Body of pancreas (tissue), 4 donors: ENCODE results near the gene NPAS2. TPM values are rescaled to one million over a fixed set of nuclear protein-coding genes. Genes with fewer than 3 reads are reported as not detected.

Experiments
- ATAC-seq: fragments of 150-250 bp; one replicate; pipeline ENCODE4 v1.9.1; 2016
- DNase-seq, 4 donors: peaks; one replicate each; pipeline ENCODE4 v3.0.0-alpha.2; 2019
- H3K27ac ChIP-seq, 4 donors: fragments of 200-600 bp; sonication (generic); 1 replicate in 3 of 4; 2 replicates in 1 of 4; pipeline versions ENCODE4 v1.5.1 to v1.6.1; 2016 to 2019; ENCODE audit warnings: mild to moderate bottlenecking in 1 of 4, mixed read lengths in 1 of 4, moderate library complexity in 1 of 4
- H3K27me3 ChIP-seq, 2 donors: fragments of 200-600 bp; sonication (generic); one replicate each; pipeline ENCODE4 v1.6.0; 2016; ENCODE audit warnings: mild to moderate bottlenecking in 1 of 2
- H3K36me3 ChIP-seq, 2 donors: fragments of 200-600 bp; sonication (generic); replicated peaks in 1 of 2; 2 replicates each; pipeline ENCODE4 v1.5.1; 2016; ENCODE audit warnings: low read depth in 2 of 2; ENCODE audit not compliant: insufficient read depth in 1 of 2
- H3K4me1 ChIP-seq: fragments of 200-600 bp; sonication (generic); one replicate; pipeline ENCODE4 v1.6.0; 2016
- H3K4me3 ChIP-seq, 2 donors: fragments of 200-600 bp; sonication (generic); 1 replicate in 1 of 2; 2 replicates in 1 of 2; pipeline ENCODE4 v1.5.1; 2016 to 2019
- H3K9me3 ChIP-seq, 3 donors: fragments of 200-600 bp; sonication (generic); 1 replicate in 2 of 3; 2 replicates in 1 of 3; pipeline ENCODE4 v1.5.1; 2016
- CTCF ChIP-seq, 7 experiments: fragments of 450-650 bp in 4 of 7; fragments of 200-600 bp in 3 of 7; sonication (generic) in 3 of 7; IDR thresholded peaks; one replicate each; pipeline ENCODE4 v1.5.1; 2016 to 2019; ENCODE audit warnings: antibody characterized with exemption in 7 of 7
- POLR2A ChIP-seq, 3 donors: fragments of 450-650 bp; IDR thresholded peaks; one replicate each; pipeline ENCODE4 v1.6.1; 2016; ENCODE audit warnings: antibody characterized with exemption in 3 of 3, mild to moderate bottlenecking in 2 of 3
- WGBS, 2 donors: methylation state at CpG; one replicate each; pipeline ENCODE4 v1.1.5; 2017; 5-methylcytosine and 5-hydroxymethylcytosine counted together
- intact Hi-C: fragments of 100-400 bp; cut with DNase I; formaldehyde crosslinking; loops from one replicate; pipeline ENCODE4 v1.15.1; 2023
- total RNA-seq, 2 donors: library from RNA; depleted of rRNA; stranded (reverse); fragments of >200 nt; gene quantifications; one replicate each; pipeline ENCODE4 v1.1.0, GENCODE V29; 2016

The NPAS2 gene
- total RNA-seq, 2 donors from 2014 or later: 32.7 to 51.7 TPM

DNA sequence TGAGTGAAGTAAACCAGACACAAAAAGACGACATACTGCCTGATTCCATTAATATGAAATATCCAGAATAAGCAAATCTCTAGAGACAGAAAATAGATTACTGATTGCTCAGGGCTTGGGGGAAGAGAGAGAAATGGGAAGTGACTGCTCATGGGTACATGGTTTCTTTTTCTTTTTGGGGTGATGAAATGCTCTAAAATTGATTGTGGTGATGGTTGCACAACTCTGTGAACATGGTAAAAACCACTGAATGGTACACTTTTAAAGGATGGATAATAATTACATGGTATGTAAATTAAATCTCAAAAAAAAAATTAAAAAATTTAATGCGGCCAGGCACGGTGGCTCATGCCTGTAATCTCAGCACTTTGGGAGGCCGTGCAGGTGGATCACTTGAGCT lies 221.5 kb downstream of the NPAS2 start:
- Histone ChIP-seq H3K9me3 (no peaks in the 10 kb centered on the region), H3K27me3 (no peaks in the 10 kb centered on the region), H3K4me1 (no peaks in the 10 kb centered on the region), H3K36me3 (peaks cover 0 to 9% of the 10 kb centered on the region in 2 donors), H3K4me3 (no peak overlapping the region), H3K27ac (no peak overlapping the region)
- TF ChIP-seq POLR2A (IDR thresholded peaks at IDR 0.05) (no peak), CTCF (IDR thresholded peaks at IDR 0.05) (no peak)
- intact Hi-C loops: no loop called here
- DNase-seq (no peak), ATAC-seq (no peak)
- WGBS, 2 donors: 77 to 83% methylated on average over 4 of the region's 4 CpGs

- intact Hi-C loops: no loop called here
- Histone ChIP-seq H3K4me1 (peaks cover 12% of the 10 kb centered on the region), H3K36me3 (peaks cover 0 to 7% of the 10 kb centered on the region in 2 donors), H3K4me3 (no peak overlapping the region), H3K27ac (no peak overlapping the region), H3K27me3 (no peaks in the 10 kb centered on the region), H3K9me3 (no peaks in the 10 kb centered on the region)
- ATAC-seq (no peak), DNase-seq (peak in 1 of 4 donors; percentile 3)
- no peak for TF ChIP-seq CTCF (IDR thresholded peaks at IDR 0.05)
- no peak for TF ChIP-seq POLR2A (IDR thresholded peaks at IDR 0.05)
- WGBS, 2 donors: 96 to 97% methylated on average over 4 to 10 of the region's 10 CpGs
Measured at GRCh38 chr2:101045330-101045729, 225.4 kb downstream of the NPAS2 start.

Other genes with a start within 250 kb of the NPAS2 start
- gene RPL31, start 182.2 kb downstream of the NPAS2 start, total RNA-seq: 100 to 1,000 TPM; 316 to 425 TPM